H4 (cell line): ENCODE results near the gene RASGRP1. TPM values are rescaled to one million over a fixed set of nuclear protein-coding genes. Genes with fewer than 3 reads are reported as not detected.
A peak's percentile ranks its signal among the peaks of the same experiment; 100 is the strongest.

Source experiments
- DNase-seq: peaks from one replicate; pipeline ENCODE4 v3.0.0-alpha.2; 2015; ENCODE audit warnings: low spot score
- total RNA-seq: library from RNA; depleted of rRNA; stranded (reverse); fragments of >200 nt; shearing (Covaris generic); gene quantifications from 2 replicates; pipeline ENCODE4 v1.2.3, GENCODE V29; 2014

Gene RASGRP1
- total RNA-seq, 1 experiment from 2014 or later: 0.29 TPM

DNA sequence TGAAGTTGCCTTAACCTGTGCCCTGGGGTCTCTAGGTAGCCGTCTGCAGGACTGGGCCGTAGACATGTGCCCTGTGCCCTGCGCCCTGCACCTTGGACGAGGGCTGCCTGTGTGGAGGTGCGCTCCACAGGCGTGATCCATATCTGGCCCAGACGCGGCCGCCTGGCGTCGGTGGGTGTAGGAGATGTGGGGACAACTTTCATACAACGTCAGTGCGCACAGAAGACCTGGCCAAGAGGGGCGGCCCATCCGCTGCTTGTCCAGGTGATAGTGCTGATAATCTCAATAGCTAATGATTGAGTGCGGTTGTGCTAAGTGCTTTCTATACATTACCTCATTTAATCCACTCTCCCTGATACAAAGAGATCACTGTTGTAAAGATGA lies 665 bp upstream of the RASGRP1 start:
- no peak for DNase-seq

DNA sequence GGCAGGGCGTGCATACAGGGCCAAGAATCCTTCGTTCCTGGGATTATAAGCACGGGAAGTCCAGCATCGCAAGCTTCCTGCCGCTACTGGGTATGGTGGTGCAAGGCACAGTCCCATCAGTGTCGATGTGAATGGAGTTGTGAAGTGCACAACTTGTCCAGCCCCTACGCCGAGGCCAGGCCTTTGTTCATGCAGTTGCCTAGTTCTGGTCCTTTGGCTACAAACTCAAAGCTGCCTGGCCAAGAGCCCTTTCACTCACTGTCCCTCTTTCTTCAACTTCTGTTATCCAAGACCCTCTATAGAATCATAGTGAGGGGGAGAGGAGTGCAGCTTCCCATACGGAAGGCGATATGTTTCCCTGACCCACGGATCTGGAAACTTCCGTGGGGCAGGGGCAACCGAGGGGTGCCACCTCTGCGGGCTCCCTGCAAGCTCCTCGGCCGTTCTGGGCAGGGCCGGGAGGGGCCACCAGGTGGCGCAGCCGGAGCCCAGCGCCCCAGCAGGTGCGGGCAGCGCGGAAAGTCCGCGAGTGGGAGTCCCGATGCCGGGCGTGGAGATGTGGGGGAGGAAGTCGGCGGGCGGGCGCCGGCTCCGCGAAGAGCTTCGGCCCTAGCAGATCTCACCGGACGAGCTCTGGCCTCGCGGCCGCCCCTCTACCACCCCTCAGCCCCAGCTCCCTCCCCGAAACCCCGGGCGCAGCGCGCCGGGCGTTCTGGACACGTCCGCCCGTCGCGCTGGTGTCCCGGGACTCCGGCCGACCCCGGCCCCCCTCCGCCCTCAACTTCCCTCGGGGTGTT lies 693 bp downstream of the RASGRP1 start:
- no peak for DNase-seq

DNA sequence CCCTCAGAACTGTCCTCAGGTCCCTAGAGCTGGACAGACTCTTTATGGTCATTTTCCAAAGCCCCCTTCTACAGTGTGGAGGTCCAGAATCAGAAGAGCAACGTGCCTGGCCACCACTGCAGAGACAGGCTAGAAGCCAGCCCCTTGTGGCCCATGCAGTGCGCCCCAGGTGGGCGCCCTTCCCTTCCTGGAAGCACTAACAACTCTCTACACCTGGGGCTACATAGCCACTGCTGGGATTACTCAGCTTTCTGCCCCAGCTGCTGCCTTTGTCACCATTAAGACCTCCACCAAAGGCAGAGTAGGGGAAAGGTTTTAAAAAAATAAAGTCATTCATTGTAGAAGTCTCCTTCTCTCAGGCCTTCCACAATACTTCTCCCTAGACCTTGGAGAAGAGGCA lies 2.3 kb downstream of the RASGRP1 start:
- DNase-seq: no peak

DNA sequence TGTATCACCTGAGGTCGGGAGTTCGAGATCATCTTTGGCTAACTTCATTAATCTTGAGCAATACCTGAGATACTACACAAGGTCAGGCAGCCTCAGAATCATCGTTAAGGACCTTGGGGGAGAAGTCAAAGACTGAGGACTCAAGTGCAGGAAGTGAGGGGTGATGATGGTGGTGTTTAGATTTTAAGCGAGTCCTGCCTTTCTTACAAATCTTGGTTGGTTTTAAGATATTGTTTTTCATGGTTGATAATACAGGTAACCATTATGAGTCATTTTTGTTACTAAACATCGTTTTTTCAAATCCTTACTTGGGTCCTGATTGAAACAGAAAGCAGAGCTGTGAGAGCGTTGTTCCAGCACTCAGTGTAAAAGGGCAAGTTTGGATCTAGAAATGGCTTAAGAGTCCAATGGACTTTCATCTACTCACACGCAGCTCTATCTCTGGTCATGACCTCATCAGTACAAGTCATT lies 4.1 kb downstream of the RASGRP1 start:
- DNase-seq: no peak

DNA sequence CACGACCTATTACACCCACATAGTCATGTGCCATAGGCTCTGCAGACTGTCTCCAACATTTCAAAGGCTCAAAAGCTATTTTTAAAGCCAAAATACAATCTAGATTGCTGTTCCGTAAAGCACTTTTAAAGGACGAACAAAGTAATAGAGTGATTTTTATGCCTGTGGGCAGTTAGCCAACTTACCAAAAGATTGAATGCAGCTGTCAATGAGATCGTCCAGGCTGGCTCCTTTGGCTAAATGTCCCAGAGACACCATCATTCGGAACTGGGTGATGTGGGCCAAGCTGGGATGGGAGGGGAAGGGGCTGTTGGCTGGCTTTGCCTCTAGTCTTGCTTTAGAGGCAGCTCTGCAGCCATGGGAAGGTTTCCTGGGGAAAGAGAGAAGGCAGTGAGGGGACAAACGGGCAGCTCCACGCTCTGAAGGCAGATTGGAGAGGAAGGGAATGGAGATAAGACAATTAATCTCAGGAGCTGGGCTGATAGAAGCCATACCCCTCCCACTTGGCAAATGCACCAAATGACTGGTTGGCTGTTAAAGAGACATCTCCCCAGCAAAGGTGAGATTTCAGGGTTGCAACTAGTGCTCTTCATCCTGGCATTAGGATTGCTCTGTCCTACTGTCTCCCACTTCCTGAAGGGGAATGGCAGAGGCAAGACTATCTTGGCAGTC lies 4.8 kb downstream of the RASGRP1 start:
- no peak for DNase-seq

DNA sequence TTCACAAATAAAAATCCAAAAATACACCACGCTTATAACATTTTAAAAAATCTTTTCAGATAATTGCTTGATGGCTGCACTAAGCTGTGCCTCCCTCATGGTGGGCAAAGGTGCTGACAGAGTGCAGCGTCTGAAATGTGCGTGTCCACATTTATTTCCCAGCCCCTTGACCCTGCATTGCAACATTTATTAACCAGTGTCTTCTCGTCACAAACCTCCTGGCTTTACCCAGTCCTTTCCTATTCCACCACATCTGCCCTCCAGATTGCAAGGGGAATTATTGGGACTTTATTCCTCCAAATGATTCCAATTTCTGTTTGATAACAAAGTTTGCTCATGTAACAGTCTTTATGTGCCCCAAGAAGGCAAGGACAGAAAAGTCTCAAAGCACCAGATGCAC lies 5.5 kb downstream of the RASGRP1 start:
- DNase-seq: no peak

DNA sequence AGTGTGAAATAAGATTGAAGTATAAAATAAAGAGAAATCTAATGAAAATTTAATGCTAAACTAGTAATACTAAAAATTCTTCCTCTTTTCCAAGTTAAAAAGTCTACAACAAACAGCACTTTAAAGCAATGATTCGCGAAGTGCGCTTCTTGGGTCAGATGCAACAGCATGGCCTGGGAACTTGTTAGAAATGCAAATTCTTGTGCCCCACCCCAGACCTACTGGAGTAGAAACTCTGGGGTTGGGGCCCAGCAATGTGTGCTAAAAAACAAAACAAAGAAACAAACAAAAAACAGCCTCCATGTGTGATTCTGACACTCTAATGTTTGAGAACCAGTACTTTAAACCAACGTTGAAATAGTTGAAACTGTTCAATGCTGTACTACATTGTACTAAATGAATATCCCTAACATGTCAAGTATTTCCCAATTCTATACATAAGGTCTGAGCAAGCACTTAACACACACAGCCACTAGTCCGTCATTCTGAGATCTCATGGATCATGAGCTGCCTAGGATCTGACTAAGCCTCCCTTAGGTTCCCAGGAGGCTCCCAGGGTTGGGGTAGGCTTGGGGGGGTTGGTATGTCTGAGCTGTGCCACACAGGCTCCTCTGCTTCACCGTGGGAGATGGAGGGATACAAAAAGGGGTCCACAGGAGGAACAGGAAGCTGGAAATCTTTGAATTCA lies 6.1 kb downstream of the RASGRP1 start:
- DNase-seq: no peak

DNA sequence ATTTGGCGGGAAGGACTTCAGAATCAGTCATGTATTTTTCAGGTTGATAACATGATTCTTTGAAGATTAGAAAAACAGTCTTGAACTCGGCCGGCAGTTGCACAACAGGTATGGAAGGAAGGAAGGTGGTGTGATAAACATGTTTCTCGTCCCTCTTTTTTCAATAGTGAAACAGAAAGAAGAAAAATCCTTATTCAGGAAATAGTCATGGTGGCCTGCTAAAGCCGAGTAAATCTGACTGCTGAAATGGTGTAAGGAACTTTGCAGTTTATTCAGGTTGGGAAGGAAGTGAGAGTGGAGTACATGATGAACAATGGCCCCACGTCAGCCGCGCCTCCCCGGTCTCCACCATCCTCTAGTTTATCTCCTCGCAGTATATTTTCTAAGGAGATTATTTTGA lies 6.7 kb downstream of the RASGRP1 start:
- DNase-seq: no peak

DNA sequence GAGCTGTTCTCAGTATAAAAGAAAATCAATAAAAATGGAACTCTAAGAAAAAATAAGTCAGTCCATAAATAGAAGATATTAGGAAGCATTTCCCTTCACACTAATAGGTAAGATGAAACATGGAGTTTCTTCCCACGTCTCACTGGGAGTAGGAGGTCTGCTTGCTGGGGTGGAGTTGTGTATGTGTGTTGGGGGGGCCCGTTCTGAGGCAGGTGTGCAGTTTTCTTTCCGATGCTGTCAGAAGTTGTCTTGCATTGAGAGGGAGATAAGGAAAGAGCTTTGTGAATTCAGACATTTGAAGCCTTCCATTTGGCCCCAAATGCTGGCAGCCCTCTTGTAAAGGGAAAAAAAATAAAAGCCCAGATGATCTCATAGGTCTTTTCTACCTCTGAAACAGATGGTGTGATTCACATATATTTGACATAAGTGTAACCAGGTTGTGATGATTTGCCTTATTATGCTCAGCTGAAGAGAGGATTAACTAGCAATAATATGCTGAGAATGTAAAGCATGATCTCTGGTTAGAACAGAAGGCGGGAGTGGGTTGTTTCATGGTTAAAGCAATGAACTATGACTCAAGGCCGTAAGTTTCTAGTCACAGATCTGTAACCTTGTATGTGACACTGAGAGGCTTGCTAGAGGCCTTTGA lies 8.8 kb downstream of the RASGRP1 start:
- no peak for DNase-seq

DNA sequence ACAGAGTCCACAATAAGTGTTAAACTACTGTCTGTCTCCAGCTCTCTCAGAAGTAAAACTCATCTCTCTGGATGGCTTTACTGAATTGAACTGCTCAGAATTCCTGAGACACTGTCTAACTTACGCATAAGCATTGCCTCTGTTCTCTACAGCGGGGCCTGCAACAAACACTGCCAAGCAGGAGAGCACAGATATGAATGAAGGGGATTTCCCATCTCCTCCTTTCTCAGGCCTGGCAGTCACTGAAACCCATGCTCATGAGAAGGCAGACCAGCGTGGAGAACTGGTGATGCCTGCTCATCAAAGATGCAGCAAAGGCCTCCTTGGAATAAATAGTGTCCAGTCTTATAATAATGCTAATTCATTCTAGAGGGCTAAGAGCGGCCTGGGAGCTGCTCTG lies 10.3 kb downstream of the RASGRP1 start:
- DNase-seq: no peak

DNA sequence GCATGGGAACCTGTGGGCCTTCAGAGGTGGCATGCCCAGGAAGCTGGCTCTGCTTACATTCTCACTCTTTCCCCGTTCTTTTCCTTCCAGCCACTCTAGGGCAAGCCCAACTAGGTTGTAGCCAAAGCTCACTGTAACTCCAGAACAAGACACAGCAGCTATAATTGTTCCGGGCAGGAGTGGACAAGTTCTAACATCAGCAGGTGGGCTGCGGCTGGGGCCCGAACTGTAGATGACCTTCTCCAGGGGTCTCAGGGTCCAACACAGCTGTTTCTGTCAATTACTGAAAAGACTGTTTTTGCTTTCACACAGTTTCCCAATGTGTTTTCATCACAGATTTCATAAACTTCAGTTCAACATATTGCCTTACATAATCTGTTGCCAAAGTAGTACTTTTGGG lies 11.5 kb downstream of the RASGRP1 start:
- DNase-seq: no peak

DNA sequence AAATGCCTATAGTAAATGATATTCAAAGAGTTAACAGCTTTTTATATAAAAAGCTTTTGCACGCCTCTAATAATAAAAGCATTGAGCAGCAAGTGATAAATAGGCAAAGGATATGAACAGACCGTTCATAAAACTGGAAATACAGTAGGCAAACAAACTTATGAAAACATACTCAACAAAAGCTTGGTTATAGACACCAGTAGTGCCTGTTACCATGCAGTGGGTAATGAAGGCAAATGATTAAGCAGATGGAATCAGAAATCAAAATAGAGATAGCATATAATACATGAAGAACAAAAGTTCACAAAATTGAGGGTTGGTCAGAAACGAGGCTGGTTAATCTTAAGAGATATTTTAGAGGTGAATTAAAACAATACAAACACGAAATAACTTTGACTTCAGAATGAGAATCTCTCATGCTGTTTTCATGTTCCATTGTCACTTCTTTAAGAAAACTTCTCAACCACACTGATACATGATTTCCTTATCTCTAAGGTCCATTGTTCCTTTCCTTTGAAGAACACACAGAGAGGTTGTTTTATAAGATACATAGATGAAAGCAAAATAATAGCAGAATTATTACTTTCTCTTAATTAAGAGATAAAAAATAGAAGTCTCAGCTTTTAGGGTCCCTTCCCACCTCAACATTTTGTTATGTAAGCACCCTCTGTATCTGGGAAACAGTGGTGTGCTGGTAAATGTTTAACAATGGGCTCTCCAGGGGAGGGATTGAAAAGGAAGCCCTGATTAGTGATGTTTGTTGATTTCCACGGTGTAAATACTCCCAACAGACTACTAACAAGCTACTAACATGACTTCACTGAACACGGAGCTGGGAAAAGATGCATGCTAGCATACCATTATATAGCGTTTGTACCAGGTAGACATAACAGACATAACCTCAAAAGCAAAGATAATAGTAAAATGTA lies 12.6 kb downstream of the RASGRP1 start:
- no peak for DNase-seq

DNA sequence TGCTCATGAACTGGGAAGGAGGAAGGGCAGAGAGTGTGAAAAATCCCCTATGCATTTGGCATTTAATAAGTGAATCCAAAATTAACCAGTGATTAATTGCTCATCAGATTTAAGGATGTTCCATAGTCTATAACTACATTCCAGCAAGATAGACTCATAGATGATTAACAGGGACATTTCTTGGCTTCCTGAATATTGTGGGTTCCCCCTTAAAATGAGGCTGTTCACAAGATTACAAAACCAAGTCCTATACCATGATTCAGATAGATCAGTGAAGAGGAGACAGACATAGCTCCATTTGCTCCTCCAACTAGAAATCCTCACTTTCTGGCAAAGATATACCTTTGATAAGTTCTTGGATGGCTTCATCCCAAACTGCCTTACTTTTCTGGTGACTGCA lies 15.4 kb downstream of the RASGRP1 start:
- no peak for DNase-seq

DNA sequence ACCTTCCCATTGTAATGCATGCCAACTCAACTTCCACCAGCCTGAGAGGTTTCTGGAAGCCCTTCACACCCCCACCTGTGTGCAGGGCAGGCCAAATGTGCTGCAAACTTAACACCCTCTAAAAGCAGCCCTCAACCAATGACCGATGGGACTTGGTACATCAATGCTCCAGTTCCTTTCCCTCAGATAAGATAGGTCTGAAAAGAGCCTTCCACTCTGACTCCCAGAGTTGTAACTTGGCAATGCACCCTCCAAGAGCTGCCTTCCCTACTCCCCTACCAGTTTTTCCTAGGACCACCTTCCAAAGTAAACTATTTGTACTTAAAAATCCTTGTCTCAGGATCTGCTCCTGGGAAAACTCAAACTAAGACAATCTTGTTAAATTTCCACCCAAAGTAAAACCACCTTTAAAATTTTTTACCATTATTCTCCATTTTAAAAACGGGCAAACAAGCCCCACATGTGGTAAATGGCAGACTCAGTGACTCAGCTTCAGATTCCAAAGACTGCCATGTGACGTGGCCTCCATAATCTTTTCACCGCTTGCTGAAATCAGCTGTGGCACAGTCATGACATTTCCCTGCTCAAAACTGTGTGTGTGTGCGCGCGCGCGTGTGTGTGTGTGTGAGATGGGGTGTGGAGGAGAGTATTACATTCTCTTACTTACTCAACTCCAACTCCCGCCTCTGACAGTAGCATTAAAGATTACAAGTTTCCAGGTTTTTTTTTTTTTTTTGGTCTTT lies 17.2 kb downstream of the RASGRP1 start:
- peak; percentile 69 for DNase-seq

DNA sequence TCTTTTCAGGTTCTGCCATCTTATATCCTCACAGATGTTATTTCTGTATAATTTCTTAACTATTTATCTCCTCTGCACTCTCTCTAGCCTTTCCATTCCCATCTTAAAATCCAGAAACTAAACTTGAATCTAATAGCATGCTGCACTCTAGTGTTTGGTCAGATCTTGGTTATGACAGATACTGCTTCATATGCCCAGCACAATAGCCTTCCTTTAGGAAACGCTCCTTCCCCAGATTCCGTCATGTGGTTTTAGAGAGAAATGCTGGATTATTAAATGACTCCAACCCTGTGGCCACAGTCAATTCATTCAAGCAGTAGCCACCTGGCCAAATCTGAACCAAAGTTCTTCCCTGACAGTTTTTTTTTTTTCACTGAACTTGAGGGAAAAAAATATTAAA lies 19.4 kb downstream of the RASGRP1 start:
- no peak for DNase-seq

DNA sequence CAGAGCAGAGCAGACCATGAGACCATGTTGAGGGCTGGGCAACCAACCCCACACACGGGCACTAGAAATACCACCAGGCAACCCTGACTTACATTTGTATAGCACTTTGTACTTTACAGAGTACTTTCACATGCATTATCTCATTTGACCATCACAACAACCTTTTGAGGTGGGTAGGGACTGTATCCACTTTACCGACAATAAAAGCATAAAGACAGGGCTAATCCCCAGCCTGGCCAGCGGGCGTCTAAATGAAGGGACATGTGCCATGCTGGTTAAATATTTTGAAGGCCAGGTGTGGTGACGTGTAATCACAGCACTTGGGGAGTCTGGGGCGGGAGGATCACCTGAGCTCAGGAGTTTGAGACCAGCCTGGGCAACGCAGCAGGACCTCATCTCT lies 23.6 kb downstream of the RASGRP1 start:
- DNase-seq: no peak

DNA sequence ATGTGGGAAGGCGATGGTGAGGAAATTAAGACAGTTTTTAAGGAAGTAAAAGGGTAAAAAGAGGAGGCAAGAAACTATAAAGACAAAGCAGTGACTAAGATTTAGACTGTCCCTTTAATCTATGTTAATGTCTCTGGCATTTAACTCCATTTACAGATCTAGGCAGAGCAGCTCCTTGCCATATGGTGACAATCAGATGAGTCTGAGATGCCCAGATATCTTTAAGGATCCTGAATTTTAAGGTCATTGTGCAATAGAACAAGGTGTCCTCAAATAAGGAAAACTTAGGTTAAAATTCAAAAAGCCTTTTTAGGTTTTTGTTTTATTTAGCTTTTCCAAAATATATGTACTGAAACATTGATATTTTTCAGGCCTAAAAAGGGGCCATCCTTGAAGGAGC lies 24.1 kb downstream of the RASGRP1 start:
- no peak for DNase-seq

DNA sequence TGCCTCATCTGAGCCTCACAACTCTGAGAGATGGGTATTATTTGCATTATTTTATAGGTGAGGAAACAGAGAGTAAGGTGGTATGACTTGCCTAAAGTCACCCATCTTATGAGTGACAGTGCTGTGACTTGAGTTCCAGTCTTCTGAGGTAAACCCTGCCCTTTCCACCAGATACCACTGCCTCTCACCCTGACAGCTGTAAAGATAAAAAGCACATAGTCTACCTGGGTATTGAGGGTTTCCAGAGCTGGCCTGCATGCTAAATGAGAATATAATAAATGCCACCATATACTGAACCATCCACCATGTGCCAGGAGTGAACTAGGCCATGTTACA lies 25.6 kb downstream of the RASGRP1 start:
- DNase-seq: no peak

DNA sequence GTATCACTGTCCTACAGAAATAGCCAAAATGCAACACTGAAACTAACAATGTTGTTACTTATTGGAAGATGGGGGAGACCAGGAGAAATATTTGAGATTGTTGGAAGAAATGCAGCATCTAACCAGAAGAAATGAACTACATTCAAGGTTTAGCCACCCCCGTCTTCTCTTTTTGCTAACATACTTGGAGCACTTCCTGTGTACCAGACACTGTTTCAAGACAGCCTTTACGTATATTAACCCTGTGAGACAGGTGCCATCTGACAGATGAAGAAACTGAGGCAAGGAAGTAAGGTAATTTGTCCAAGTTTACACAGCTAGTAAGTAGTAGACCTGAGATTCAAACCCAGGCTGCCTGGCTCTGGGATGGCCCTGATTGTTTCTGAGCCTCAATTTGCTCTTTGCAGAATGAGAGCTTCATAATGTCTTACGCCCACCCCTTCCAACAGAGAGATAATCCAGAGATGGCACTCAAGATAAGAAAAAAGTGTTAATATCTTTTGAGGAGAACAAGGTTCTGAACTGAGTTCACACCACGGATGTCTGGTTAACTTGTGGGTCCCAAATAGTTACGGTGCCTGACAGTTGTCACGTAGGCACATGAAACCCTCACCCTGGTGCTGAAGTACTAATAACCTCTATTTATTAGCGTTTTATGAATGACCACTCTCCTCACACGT lies 26.1 kb downstream of the RASGRP1 start:
- no peak for DNase-seq

DNA sequence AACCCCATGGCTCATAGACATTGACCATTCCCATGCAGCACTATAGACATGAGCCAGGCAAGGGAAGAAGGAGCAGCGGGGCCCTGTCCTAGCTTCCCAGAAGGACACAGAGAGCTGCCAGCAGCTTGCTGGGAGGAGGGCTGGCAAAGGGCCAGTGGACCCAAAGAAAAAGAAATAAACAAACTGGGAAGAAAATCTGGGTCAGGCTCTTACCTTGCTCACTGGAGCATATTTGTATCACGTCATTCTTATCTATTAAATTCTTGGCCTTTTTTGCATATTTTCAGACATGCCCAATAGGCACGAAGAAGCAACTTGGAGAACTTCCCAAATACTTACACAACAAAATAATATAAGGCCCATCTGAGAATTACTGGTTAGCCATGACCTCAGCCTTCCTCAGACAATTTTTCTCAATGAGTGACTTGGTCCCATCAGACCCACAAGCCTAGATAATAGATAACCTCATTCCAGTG lies 28.4 kb downstream of the RASGRP1 start:
- DNase-seq: peak; percentile 57
